Retinal pigment epithelial cell (primary cell): ENCODE results near the gene ZKSCAN8.

Source experiments
- DNase-seq: peaks from one replicate; pipeline ENCODE4 v3.0.0-alpha.2; 2010; ENCODE audit warnings: low read depth
- H3K4me3 ChIP-seq: 2 replicates; pipeline ENCODE4 v1.5.1; 2011; ENCODE audit warnings: mild to moderate bottlenecking, low read length, control low read depth, moderate library complexity
- TF ChIP-seq, protein P1 (sequence below): conservative IDR thresholded peaks from 2 replicates; pipeline ENCODE4 v1.5.1; 2011; ENCODE audit warnings: low read depth, low read length, control low read depth, inconsistent platforms

ZKSCAN8 gene

GRCh38 chr6:28172006-28172405, 30.3 kb downstream of the ZKSCAN8 start:
- H3K4me3 ChIP-seq, result no peak overlapping the region
- TF ChIP-seq, protein P1, sequence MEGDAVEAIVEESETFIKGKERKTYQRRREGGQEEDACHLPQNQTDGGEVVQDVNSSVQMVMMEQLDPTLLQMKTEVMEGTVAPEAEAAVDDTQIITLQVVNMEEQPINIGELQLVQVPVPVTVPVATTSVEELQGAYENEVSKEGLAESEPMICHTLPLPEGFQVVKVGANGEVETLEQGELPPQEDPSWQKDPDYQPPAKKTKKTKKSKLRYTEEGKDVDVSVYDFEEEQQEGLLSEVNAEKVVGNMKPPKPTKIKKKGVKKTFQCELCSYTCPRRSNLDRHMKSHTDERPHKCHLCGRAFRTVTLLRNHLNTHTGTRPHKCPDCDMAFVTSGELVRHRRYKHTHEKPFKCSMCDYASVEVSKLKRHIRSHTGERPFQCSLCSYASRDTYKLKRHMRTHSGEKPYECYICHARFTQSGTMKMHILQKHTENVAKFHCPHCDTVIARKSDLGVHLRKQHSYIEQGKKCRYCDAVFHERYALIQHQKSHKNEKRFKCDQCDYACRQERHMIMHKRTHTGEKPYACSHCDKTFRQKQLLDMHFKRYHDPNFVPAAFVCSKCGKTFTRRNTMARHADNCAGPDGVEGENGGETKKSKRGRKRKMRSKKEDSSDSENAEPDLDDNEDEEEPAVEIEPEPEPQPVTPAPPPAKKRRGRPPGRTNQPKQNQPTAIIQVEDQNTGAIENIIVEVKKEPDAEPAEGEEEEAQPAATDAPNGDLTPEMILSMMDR, result no peak

GRCh38 chr6:28176373-28176772, 34.7 kb downstream of the ZKSCAN8 start:
- H3K4me3 ChIP-seq, result no peak overlapping the region
- TF ChIP-seq, protein P1, result no peak
- no peak for DNase-seq

More at GRCh38 chr6:28172006-28172405, 30.3 kb downstream of the ZKSCAN8 start:
- DNase-seq, result no peak

DNA sequence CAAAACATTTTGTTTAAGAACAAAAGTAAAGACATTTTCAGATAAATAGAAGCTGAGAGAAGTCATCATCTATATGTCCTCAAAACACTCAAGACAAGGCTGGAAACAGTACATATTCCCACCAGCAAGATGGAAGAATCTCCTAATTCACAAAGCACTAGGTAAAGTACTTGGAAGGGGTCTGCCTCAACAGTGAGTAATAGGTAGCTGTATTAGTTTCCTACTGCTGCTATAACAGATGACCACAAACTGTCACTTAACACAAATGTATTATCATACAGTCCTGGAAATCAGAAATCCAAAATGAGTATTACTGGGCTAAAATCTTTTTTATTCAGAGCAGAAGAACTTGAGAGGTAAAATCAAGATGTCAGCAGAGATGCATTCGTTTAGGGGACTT, 40.6 kb downstream of the ZKSCAN8 start:
- no peak for DNase-seq
- TF ChIP-seq, protein P1, result no peak
- no peak overlapping the region for H3K4me3 ChIP-seq

- H3K4me3 ChIP-seq, result no peak overlapping the region
- DNase-seq, result no peak
- TF ChIP-seq, protein P1, result no peak
Measured at GRCh38 chr6:28188111-28188979, 46.7 kb downstream of the ZKSCAN8 start.

GRCh38 chr6:28200020-28200419, 58.3 kb downstream of the ZKSCAN8 start:
- H3K4me3 ChIP-seq, result no peak overlapping the region
- TF ChIP-seq, protein P1, result no peak
- no peak for DNase-seq

GRCh38 chr6:28203201-28203600, 61.5 kb downstream of the ZKSCAN8 start:
- no peak overlapping the region for H3K4me3 ChIP-seq
- DNase-seq, result no peak
- TF ChIP-seq, protein P1, result no peak

GRCh38 chr6:28205879-28206278, 64.2 kb downstream of the ZKSCAN8 start:
- H3K4me3 ChIP-seq, result no peak overlapping the region
- no peak for DNase-seq
- TF ChIP-seq, protein P1, result no peak
